GM19238 (cell line): ENCODE results near the gene PPP2R2D.

Experiments used
- DNase-seq: peaks from one replicate; pipeline ENCODE4 v3.0.0; 2011; ENCODE audit warnings: low spot score; ENCODE audit not compliant: insufficient read length

The PPP2R2D gene

DNA sequence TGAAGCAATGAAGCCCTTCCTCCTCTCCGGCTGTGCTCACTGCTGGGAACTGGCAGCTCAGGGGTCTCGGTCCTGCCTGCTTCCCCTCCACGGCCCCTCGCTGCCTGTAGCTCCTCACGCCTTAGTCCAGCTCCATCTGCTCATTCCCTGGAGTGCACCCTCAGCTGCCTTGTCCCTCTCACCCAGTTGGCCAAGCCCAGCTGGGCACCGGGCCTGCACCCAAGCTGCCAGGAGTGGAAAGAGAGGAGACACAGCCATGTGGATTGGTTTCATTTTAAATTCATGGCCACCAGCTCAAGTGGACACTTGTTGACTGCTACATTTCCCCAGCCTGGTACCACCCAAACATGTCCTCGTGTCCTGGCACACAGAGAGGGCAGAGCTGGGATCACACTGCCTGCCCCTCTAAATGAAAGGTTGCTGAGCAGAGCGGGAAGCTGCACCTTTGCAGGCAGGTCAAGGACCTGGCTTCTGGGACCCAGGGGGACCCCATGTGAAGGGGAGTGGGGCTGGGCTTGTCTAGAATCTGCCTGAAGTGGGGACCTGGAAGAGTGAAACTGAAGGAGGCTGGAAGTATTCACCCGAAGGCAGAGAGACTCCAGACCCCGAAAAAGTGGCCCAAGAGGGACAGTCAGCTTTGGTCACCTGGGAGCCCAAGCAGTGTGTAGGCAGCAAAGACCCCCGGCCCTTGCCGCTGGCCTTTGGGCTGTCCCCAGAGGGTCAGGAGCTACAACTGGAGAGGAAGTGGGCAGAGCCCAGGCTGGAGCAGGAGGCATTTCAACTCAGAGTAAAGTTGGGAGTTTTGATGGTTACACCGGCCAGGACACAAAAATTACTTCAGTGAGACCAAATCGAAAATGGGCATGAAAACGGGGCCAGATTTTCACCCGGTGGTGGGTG lies 95.9 kb downstream of the PPP2R2D start:
- no peak for DNase-seq

DNA sequence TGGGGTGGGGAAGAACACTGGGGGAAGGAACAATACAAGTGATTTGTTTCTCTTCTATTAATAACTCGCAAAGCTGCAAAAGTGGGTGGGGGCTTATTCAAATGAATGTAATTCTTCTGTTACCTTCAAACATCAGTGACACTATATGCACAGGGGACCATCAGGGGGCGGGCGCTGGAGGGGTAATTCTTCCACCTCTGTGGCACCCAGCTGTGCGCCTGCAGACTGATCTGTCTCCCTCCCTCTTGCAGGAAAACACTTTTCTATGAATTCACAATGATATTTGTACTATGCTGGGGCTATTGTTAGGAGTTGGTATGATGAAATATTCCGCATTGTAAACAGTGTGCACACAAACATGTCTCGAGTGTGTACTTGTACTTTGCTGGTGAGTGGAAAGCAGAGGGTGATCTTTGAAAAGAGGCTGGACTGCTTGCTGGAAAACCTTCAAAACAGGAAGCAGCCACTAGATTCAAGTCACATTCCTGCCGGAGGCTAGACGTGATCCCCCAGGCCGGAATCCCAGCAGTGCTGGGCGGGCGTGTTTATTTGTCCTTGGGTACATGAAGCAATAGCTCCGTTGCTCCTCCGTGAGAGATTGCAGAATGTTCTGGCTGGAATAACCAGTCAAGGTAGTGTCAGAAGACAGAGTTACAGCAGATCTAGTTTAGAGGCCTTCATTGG lies 96.7 kb downstream of the PPP2R2D start:
- no peak for DNase-seq

DNA sequence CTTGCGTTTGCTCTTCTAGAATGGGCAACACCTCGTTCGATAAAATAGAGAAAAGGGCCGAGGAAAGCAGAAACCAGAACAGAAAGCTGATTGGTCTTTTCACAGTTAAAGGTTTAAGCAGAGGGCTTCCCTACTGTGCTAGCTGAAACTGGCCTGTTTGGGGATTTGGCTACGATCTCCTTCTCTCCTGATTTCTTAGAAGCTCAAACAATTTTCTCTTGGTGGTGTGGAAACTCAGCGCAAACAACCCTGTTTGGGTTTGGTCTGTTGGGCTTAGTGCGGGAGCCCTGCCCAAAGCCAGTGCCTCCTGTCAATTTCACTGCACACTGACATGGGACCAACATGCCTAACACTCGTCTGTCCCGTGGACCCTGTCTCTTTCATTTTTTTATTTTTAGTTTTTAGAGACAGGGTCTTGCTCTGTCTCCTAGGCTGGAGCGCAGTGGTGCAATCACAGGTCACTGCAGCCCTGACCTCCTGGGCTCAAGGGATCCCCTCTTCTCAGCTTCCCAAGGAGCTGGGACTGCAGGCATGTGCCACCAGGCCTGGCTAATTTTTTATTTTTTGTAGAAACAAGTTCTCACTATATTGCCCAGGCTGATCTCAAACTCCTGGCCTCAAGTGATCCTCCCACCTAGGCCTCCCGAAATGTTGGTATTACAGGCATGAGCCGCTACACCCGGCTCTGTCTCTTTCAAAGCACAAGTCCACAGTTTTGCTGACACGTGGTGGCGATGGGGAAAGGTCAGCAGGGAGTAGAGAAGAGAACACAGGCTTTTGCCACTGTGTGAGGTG lies 97.4 kb downstream of the PPP2R2D start:
- DNase-seq: no peak

DNA sequence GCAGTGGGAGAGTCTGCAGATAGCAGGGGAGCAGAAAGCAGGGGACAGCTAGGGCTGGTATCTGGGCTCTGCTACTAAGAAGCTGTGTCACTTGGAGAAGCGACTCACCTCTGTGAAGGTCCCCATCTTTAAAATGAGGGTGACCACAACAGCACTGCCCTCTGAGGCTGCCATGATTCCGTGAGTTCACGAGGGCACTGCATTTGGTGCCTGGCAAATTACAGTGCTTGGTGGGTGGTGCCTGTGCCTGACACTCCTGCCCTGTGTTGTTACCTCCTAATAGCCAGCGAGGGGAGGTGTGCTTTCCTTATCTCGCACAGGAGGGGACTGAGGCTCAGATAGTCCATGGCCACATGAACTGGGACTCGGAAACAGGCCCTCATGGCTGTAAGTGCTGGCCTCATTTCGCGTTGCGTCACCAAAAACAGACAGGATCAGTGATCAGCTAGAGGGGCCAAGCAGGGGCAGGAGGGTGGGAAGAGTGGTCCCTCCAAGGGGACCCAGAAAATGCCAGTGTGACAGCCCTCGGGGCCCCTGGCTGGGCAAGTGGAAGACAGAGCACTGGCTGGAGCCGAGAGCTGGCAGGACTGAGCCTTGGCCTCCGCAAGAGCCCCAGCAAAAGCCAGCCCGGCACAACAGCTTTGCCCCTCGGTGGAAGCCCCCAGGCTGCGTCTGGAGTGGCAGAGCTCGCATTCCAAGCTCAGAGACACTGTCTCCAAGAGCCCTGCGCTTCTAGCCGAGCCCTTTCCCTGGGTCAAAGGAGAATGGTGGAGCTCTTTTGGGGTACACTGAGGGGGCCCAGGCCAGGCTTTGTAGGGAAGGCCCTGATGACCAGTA lies 98.3 kb downstream of the PPP2R2D start:
- DNase-seq: no peak

DNA sequence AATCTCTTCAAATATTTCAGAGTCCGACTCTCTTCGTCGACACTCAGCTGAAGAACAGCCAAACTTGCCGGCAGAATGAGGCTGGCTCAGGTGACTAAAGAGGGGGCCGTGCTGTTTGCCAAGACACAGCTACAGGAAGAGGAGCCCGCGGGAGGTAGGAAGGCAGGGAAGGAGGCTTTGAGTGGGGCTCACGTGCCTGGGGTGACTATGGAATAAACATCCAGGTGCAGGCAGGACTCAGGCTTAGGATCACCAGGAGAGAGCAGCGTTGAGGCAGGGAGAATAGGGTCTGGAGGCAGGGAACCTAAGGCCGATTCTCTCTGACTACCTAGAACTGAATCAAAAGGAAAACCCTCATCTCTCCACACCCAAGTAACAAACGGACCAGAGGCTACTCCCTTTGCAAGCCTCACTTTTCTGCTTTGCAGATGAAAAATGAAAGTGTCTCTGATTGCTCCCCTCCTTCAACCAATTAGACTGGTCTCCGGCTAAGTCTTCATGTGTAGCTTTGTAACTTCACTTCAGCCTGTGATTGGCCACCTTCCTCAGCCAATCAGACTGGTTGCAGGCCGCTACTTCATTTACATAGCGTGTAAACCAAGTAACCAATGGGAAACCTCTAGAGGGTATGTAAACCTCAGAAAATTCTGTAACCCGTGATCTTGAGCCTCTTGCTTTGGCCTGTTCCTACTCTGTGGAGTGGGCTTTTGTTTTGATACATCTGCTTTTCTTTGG lies 100.6 kb downstream of the PPP2R2D start:
- DNase-seq: no peak

DNA sequence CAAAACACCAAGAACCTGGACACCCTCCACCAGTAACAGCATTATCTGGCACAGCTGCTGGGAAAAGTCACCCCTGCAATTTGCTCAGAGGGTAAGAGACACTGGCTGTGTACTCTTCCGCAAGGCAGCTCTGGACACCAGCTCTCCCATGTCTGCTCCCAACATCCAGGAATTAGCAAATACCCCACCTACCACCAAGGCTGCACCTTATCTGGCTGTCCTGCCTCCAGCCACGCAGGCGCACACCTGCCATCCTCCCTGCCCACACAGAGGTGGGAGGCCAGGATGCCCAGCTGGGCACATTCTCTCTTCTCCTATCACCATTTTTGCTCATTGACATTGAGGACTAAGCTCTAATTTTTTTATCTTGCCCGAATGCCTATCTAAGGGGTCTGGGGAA lies 101.2 kb downstream of the PPP2R2D start:
- DNase-seq: no peak

DNA sequence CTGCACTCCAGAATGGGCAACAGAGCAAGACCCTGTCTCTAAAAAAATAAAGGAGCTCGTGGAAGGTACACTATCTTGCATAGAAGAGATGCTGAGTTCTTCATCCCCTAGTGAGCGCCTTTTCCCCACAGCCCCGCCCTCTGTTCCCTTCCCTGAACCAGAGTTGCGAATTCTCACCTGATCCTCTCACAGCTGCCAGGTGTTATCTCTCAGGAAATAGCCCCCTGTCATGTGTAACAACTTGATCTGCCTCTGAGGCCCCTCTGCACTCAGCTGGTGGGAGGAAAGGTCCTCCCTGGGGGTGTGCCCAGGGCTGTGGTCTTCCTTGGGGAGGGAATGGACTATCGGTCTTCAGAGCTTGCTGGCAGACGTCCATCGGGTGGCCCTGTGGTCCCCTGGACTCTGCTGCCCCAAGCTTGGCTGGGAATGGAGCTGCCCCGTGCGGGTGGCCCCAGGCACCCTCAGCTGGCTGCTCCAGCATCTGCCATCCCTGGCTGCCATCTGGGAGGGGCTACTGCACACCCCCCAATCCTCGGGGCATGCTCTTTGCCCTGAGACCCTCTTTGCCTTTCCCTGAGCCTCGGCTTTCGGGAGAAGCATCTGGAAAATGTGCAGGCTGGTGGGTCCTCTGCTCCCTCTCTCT lies 102.6 kb downstream of the PPP2R2D start:
- no peak for DNase-seq

DNA sequence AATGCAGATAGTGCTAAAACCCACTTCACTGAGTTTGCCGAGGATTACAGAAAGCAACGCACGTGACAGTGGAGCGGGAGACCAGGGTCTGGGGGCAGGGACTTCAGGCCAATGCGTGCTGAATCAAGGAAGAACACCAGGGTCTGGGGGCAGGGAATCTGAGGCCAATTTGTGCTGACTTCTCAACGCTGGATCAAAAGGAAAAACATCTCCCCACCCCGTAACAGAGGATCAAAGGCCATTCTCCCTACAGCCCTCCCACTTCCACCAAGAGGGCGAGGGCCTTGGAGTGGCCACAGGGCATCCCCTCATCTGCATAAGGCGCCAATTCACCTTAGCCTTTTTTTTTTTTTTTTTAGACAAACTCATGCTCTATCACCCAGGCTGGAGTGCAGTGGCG lies 103.2 kb downstream of the PPP2R2D start:
- no peak for DNase-seq

DNA sequence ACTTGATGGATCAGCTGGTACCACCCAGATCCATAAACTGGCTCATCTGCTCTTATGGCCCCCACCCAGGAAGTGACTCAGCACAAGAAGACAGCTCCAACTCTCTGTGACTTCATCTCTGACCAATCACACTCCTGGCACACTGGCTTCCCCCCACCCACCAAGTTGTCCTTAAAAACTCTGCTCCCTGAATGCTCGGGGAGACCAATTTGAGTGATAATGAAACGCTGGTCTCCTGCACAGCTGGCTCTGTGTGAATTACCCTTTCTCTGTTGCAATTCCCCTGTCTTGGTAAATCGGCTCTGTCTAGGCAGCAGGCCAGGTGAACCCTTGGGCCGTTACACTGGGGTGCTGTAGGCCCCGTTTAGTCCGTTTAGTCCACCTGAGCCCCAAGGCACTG lies 104.3 kb downstream of the PPP2R2D start:
- no peak for DNase-seq

DNA sequence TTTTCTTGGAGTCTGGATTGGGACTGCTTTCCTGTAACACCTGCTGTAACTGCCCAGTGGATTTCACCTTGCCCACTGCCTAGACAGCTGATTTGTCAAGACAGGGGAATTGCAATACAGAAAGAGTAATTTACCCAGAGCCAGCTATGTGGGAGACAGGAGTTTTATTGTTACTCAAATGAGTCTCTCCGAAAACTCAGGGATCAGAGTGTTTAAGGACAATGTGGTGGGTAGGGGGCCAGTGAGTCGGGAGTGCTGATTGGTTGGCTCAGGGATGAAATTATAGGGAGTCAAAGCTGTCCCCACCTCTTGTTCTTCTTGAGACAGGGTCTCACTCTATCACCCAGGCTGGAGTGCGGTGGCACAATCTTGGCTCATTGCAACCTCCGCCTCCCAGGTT lies 106.2 kb downstream of the PPP2R2D start:
- no peak for DNase-seq

DNA sequence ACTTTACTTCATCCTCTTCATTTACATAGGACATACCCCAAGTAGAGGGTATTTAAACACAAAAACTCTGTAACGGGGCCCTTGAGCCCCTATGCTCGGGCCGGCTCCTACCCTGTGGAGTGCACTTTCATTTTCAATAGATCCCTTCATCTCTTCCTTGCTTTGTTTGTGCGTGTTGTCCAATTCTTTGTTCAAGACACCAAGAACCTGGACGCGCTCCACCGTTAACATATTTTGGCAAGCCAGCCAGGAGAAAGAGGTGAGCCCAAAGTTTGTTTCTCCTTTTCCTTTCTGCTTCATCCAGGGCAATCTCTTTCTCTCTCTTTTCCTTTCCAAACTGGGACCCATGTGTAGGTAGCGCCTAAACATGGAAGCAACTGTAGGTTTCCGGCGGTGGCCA lies 106.9 kb downstream of the PPP2R2D start:
- DNase-seq: no peak
